Sciatic nerve (tissue), 2 donors: ENCODE results near the gene ACAA1. TPM values are rescaled to one million over a fixed set of nuclear protein-coding genes. Genes with fewer than 3 reads are reported as not detected.

Experiments
- ATAC-seq: fragments of 200-7000 bp; cut with Tn5 transposase; one replicate; pipeline ENCODE4 v1.9.1; 2020; ENCODE audit warnings: mild to moderate bottlenecking, moderate library complexity
- DNase-seq: peaks from one replicate; pipeline ENCODE4 v3.0.0-alpha.2; 2020; ENCODE audit warnings: low spot score
- intact Hi-C: fragments of 100-400 bp; cut with DNase I; formaldehyde crosslinking; loops from one replicate; pipeline ENCODE4 v1.14.2; 2022
- total RNA-seq: library from RNA; stranded (reverse); fragmentation: NEBNext Ultra II Directional; extraction: Animal tissue kit (Norgen Biotek cat#: 25700); gene quantifications from one replicate; pipeline ENCODE4 v1.2.1, GENCODE V29; 2021
- donor health status: DM: no; HTN: no; CAD: no.
- donor health status: DM: no; HTN: no; CAD: no.

ACAA1 gene
- total RNA-seq, 1 donor from 2014 or later, result 67.6 TPM

- intact Hi-C loops, result no loop called here
- ATAC-seq (no peak), DNase-seq (no peak)
Observed at GRCh38 chr3:38157117-38157516, 20.2 kb upstream of the ACAA1 start.

DNA sequence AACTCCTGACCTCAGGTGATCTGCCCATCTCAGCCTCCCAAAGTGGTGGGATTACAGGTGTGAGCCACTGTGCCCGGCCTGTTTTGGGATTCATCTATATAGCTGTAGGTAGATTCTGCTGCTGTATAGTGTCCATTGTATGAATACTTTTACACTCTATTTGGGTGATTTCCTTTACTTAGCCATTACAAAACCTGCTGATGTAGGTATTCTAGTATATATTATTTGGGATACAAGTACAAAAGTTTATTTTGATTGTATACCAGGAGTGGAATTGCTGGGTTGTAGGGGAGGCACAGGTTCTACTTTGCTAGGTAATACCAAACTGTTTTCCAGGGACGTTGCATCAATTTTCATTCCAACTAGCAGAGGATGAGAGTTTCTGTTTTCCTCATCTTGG is 18.9 kb upstream of the ACAA1 start:
- DNase-seq, result no peak
- ATAC-seq, result no peak
- intact Hi-C loops, result no loop called here

DNA sequence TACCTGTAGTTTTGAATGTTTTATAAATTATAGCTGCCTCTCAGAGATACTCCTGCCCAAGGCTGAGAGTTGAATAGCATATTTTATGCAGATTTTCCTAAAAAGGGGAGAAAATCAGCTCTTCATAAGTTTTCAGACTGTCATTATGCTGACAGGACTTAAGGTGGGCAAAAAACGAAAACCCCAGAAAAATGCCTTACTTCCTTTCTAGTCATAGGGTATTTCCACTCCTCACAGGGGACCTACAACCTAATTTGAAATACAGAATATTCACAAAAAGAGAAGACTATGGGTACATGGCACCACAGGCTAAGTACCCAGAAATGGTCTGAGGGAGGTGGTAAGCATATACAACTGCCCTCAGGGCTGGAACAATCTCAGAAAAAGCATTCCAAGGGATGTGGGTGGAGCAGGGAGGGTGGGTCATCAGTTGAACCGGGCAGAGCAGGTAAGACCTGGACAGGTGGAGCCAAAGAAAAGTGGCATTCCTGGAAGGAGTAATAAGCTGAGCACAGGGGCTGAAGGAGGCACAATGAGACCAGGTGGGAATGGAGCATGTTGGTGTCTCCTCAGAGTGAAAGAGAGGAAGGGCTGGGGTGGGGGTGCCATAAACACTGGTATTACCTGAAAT is 17.8 kb upstream of the ACAA1 start:
- DNase-seq (no peak), ATAC-seq (no peak)
- intact Hi-C loops, result no loop called here

DNA sequence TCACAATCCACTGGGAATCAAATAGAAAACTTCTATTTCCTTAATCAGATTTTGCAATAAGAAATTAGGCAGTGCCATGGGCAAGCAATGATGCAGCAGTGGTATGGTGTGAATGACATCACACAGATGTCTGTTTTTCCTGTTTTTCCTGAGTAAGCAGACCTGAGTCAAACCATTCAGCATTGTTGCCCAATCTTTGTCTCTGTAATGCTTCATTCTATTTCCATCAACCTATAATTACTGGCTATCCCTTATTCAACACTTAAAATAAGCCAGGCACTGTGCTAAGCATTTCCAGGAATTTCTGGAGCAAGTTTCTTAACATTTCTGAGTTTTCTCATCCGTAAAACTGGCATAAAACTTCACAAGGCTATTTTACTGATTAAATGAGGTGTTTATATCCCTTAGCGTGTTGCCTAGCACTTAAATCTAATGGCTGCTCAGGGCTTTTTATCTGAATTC is 17.1 kb upstream of the ACAA1 start:
- ATAC-seq (peak; percentile 59), DNase-seq (no peak)

DNA sequence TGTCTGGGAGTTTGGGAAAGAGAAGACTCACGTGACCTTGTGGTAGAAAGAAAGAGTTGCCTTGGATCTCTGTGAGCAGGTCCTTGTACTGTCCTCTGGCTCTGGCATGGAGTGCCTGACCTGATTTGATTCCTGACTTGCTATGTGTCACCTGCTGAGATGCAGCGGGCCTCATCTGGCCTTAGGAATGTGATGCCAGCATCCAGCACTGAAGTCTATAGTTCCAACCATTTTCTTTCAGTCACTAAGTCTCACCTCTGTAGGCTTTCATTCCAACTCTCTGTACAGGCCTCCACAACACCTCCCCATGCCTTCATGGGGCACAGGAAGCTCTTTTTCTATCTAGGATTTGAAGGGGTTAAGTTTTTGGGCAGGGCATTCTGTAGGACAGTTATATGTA is 16.3 kb upstream of the ACAA1 start:
- intact Hi-C loops, result no loop called here
- ATAC-seq, result no peak
- DNase-seq, result no peak

More for the DNA sequence above, 17.1 kb upstream of the ACAA1 start:
- intact Hi-C loops, result no loop called here

DNA sequence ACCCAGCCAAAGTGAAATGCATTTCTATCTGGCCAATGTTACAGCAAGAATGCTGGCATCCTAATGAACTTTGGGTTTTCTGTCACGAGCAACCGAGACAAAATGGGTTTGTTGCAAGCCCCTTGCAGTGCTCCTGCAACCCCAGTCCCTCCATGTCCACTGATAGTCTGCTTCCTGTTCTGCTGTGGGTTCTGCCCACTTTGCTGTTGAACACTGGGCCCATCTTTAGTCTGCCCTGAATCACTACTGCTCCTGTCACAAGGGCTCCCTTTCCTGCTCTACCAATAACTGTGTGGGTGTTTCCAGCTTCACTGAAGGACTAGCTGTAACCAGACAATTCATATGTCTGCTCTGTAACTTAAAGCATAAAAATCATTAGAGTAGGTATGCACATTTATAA is 15.7 kb upstream of the ACAA1 start:
- intact Hi-C loops, result no loop called here
- ATAC-seq, result no peak
- DNase-seq, result no peak

- DNase-seq (no peak), ATAC-seq (no peak)
- intact Hi-C loops, result no loop called here
Observed at GRCh38 chr3:38151667-38152265, 14.8 kb upstream of the ACAA1 start.

DNA sequence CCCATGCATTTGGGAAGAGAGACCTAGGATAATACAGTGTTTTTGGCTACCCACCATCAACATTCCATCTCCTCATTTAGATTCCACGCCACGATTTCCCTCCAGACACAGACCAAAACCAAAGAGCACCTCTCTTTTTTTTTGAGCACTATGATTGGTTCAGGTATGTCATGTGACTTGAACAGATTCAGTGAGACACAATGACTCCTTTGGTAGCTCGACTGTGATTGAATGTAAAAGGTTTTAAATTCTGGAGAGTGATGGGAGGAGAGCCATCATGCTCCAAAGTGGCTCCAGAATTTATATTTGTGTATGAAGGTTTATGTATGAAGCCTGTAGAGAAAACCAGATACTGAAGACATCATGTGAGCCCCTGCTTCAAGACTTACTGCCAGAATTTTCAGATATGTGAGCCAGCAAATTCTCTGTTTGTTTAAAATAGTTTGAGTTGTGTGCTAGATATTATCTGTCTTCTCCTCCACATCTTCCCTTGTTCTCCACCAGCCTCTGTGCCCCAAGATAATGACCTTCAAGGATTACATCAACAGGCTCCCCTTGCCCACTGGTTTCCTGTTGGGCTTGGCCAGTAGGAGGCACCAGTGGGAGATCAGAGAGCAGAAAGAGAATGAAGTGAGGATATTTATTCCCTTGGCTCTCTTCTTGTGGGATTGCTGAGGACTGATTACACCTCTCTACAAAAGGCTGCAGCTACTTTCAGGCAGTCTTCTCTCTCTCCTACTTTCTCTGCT is 14.0 kb upstream of the ACAA1 start:
- ATAC-seq (no peak), DNase-seq (no peak)
- intact Hi-C loops, result no loop called here

DNA sequence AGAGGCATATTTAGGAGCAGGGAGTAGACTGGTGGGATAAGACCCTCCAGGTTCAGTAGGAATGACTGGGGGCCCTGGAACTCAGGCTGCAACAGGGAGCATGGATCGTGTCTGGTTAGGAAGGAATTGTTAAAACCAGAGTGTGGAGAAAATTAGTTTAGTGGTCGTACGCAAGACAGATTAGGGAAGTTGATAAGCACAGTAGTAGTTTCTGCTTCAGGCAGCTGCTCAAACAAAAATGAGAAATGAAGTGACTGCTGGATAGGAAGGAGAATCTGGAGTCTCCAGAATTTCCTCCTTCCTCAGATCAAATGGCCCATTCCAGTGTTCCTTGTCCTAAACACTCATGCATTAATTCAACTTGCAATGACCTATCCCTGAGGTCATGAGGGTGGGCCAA is 12.8 kb upstream of the ACAA1 start:
- ATAC-seq, result no peak
- intact Hi-C loops, result no loop called here
- DNase-seq, result no peak

GRCh38 chr3:38148311-38148882 is 11.5 kb upstream of the ACAA1 start:
- intact Hi-C loops, result no loop called here
- DNase-seq (no peak), ATAC-seq (no peak)

GRCh38 chr3:38147421-38147820 is 10.5 kb upstream of the ACAA1 start:
- intact Hi-C loops, result no loop called here
- no peak for ATAC-seq
- no peak for DNase-seq

- intact Hi-C loops, result no loop called here
Observed at GRCh38 chr3:38146504-38146903, 9.6 kb upstream of the ACAA1 start.

DNA sequence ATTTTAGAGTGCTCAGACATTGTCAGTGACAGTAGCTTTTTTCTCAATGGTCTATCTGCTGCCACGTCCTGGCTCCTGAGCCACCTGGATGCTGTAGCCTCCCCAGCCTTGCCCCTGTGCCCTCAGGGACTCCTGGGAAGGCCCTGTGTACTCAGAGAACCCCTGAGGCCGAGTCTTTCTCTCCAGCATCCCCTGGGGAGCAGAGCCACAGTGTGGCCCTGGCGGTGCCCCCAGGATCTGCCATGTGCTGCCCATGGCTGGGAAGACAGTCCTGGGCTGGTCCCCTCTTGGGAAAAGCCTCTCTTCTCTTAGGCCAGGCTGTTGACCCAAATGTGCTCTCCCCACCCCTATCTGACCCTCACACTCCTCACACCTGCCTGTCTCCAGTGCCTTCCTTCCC is 6.6 kb upstream of the ACAA1 start:
- no peak for ATAC-seq
- intact Hi-C loops, result no loop called here
- no peak for DNase-seq

More at GRCh38 chr3:38146504-38146903, 9.6 kb upstream of the ACAA1 start:
- ATAC-seq (no peak), DNase-seq (no peak)

DNA sequence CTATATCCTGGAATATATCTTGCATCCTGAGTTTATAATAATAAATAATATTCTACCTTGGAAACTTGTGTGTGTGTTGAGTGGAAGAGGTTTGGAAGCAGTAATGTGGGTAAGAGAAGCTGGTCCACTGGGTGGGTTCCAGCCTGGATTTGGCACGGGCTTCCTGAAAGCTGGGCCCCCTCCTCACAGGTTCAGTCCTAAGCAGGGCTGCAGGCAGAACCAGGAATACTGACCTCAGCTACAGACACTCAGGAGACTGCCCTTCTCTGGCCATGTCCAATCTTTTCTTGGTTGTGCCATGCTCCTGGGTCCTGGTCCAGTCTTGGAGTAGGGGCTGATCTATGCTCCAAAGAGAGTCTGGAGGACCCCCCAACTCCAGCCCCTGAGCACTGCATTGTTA is 6.0 kb upstream of the ACAA1 start:
- DNase-seq, result no peak
- no peak for ATAC-seq
- intact Hi-C loops, result no loop called here

- ATAC-seq (no peak), DNase-seq (no peak)
- intact Hi-C loops, result no loop called here
Observed at GRCh38 chr3:38141952-38142273, 5.0 kb upstream of the ACAA1 start.

DNA sequence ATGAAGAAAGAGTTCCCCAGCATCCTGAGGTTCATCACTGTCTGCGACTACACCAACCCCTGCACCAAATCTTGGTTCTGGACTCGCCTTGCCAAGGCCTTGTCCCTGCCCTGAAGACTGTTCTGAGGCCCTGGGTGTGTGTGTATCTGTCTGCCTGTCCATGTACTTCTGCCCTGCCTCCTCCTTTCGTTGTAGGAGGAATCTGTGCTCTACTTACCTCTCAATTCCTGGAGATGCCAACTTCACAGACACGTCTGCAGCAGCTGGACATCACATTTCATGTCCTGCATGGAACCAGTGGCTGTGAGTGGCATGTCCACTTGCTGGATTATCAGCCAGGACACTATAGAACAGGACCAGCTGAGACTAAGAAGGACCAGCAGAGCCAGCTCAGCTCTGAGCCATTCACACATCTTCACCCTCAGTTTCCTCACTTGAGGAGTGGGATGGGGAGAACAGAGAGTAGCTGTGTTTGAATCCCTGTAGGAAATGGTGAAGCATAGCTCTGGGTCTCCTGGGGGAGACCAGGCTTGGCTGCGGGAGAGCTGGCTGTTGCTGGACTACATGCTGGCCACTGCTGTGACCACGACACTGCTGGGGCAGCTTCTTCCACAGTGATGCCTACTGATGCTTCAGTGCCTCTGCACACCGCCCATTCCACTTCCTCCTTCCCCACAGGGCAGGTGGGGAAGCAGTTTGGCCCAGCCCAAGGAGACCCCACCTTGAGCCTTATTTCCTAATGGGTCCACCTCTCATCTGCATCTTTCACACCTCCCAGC is 4.4 kb upstream of the ACAA1 start:
- intact Hi-C loops, result no loop called here
- ATAC-seq (no peak), DNase-seq (no peak)

GRCh38 chr3:38140326-38141172 is 3.6 kb upstream of the ACAA1 start:
- ATAC-seq, result no peak
- intact Hi-C loops, result no loop called here
- no peak for DNase-seq

GRCh38 chr3:38139652-38140051 is 2.7 kb upstream of the ACAA1 start:
- intact Hi-C loops, result loop anchor here (10.0 kb wide), 1 partner anchor 285 kb away; no protein-coding TSS in a partner anchor
- no peak for DNase-seq
- no peak for ATAC-seq
